Esophagus squamous epithelium (tissue), 5 donors: Measurements from ENCODE around the gene LONRF2. TPM values are rescaled to one million over a fixed set of nuclear protein-coding genes. Genes with fewer than 3 reads are reported as not detected.
A peak's percentile ranks its signal among the peaks of the same experiment; 100 is the strongest.

ENCODE experiments used
- DNase-seq: peaks from one replicate; lab custom pipeline; 2025; lab: John Stamatoyannopoulos, UW
- H3K27ac ChIP-seq, 4 donors: fragments of 200-600 bp; sonication (generic); one replicate each; pipeline ENCODE4 v1.5.1; 2016 to 2019; ENCODE audit warnings: mild to moderate bottlenecking in 1 of 4
- H3K27me3 ChIP-seq, 4 donors: fragments of 200-600 bp; sonication (generic); 1 replicate in 3 of 4; 2 replicates in 1 of 4; pipeline versions ENCODE4 v1.5.1 to v1.6.0; 2017 to 2021; ENCODE audit warnings: antibody characterized with exemption in 1 of 4
- H3K36me3 ChIP-seq, 3 donors: fragments of 200-600 bp; sonication (generic); one replicate each; pipeline ENCODE4 v1.5.1; 2016 to 2019
- H3K4me1 ChIP-seq, 3 donors: fragments of 200-600 bp; sonication (generic); one replicate each; pipeline ENCODE4 v1.5.1; 2017 to 2019
- H3K4me3 ChIP-seq, 4 donors: fragments of 200-600 bp; sonication (generic); 1 replicate in 3 of 4; 2 replicates in 1 of 4; pipeline ENCODE4 v1.5.1; 2016 to 2019; ENCODE audit warnings: mild to moderate bottlenecking in 2 of 4, moderate library complexity in 1 of 4
- H3K9me3 ChIP-seq, 3 donors: fragments of 200-600 bp; sonication (generic); one replicate each; pipeline ENCODE4 v1.5.1; 2016 to 2019
- POLR2A ChIP-seq, 4 donors: fragments of 450-650 bp; IDR thresholded peaks; one replicate each; pipeline ENCODE4 v1.6.1; 2017; ENCODE audit warnings: antibody characterized with exemption in 4 of 4, mild to moderate bottlenecking in 4 of 4, moderate library complexity in 3 of 4
- WGBS, 2 donors: methylation state at CpG; one replicate each; pipeline ENCODE4 v1.1.5; 2018; 5-methylcytosine and 5-hydroxymethylcytosine counted together
- intact Hi-C: fragments of 100-400 bp; cut with DNase I; formaldehyde crosslinking; loops from one replicate; pipeline ENCODE4 v1.15.0; 2022
- total RNA-seq, 4 donors: library from RNA; depleted of rRNA; stranded (reverse); fragments of >200 nt; gene quantifications; one replicate each; pipeline ENCODE4 v1.1.0, GENCODE V29; 2016
- TF ChIP-seq, protein P1 (sequence below), 6 experiments: fragments of 450-650 bp in 4 of 6; fragments of 200-600 bp in 2 of 6; sonication (generic) in 2 of 6; IDR thresholded peaks; one replicate each; pipeline ENCODE4 v1.5.1; 2016 to 2019; ENCODE audit warnings: antibody characterized with exemption in 6 of 6, mild to moderate bottlenecking in 4 of 6, moderate library complexity in 4 of 6
- donor health status: DM: yes; HTN: yes; CAD: no.

LONRF2 gene
- total RNA-seq, 4 donors from 2014 or later = 0.42 to 6.1 (median 1.0) TPM

DNA sequence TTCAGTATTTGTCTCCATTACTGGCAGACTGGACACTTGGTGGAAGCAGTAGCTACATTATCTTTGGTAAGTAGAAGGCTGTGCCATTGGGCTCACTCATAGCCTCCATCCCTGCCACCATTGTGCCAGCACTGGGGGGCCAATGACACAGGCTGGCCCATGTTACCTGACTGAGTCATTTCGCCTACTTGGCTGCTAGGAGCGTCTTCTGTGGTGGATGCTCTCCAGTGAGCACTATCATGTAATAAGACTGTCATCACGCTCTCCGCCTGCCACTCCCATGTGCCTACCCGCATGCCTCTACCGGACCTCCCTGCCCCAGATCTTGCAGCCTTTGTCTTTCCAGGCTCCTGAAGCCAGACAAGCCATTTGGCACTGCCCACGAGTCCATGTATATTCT is 56.2 kb downstream of the LONRF2 start:
- no peaks in the 10 kb centered on the region for H3K9me3 ChIP-seq
- intact Hi-C loops = no loop called here
- H3K4me1 ChIP-seq = no peaks in the 10 kb centered on the region
- no peak for DNase-seq
- no peak overlapping the region for H3K4me3 ChIP-seq
- H3K36me3 ChIP-seq = no peaks in the 10 kb centered on the region
- TF ChIP-seq POLR2A (IDR thresholded peaks at IDR 0.05) = no peak
- TF ChIP-seq, protein P1, sequence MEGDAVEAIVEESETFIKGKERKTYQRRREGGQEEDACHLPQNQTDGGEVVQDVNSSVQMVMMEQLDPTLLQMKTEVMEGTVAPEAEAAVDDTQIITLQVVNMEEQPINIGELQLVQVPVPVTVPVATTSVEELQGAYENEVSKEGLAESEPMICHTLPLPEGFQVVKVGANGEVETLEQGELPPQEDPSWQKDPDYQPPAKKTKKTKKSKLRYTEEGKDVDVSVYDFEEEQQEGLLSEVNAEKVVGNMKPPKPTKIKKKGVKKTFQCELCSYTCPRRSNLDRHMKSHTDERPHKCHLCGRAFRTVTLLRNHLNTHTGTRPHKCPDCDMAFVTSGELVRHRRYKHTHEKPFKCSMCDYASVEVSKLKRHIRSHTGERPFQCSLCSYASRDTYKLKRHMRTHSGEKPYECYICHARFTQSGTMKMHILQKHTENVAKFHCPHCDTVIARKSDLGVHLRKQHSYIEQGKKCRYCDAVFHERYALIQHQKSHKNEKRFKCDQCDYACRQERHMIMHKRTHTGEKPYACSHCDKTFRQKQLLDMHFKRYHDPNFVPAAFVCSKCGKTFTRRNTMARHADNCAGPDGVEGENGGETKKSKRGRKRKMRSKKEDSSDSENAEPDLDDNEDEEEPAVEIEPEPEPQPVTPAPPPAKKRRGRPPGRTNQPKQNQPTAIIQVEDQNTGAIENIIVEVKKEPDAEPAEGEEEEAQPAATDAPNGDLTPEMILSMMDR (IDR thresholded peaks at IDR 0.05) = no peak
- 85 to 87% methylated on average over 7 of the region's 7 CpGs for WGBS, 2 donors
- no peak overlapping the region for H3K27ac ChIP-seq
- H3K27me3 ChIP-seq = no peaks in the 10 kb centered on the region

DNA sequence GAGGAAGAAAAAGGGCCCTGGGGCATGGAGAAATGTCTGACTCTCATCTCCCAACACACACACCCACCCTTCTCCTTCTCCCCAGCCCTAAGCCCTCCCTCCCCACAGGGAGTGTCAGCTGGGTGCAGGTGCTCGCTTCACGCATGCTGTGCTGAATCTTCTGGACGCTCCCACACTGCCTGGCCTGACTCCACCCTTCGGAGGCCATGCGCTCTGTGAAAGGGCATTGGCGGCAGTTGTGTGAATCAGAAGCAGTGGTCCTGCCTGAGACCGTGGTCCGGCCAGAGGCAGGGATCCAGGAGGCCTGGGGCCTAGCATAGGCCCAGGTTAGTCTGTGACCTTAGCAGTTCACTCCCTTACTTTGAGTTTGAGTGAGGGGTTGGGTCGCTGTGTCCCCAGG is 57.1 kb downstream of the LONRF2 start:
- intact Hi-C loops = no loop called here
- no peak overlapping the region for H3K4me3 ChIP-seq
- WGBS, 2 donors = 92 to 100% methylated on average over 2 to 4 of the region's 9 CpGs
- DNase-seq = no peak
- no peaks in the 10 kb centered on the region for H3K9me3 ChIP-seq
- H3K4me1 ChIP-seq = no peaks in the 10 kb centered on the region
- no peak overlapping the region for H3K27ac ChIP-seq
- no peaks in the 10 kb centered on the region for H3K36me3 ChIP-seq
- no peaks in the 10 kb centered on the region for H3K27me3 ChIP-seq
- TF ChIP-seq, protein P1 (IDR thresholded peaks at IDR 0.05) = no peak
- no peak for TF ChIP-seq POLR2A (IDR thresholded peaks at IDR 0.05)

GRCh38 chr2:100264651-100265050 is 57.6 kb downstream of the LONRF2 start:
- H3K4me1 ChIP-seq = no peaks in the 10 kb centered on the region
- 100% methylated on average over 1 of the region's 4 CpGs; no CpG with 5 or more reads in 1 of the 2 donors for WGBS, 2 donors
- H3K4me3 ChIP-seq = no peak overlapping the region
- no peak overlapping the region for H3K27ac ChIP-seq
- no peaks in the 10 kb centered on the region for H3K36me3 ChIP-seq
- no peak for DNase-seq
- H3K9me3 ChIP-seq = no peaks in the 10 kb centered on the region
- intact Hi-C loops = loop anchor here (5.0 kb wide), 1 partner anchor 113 kb away; no protein-coding TSS in a partner anchor
- TF ChIP-seq POLR2A (IDR thresholded peaks at IDR 0.05) = no peak
- TF ChIP-seq, protein P1 (IDR thresholded peaks at IDR 0.05) = no peak
- no peaks in the 10 kb centered on the region for H3K27me3 ChIP-seq

- intact Hi-C loops = loop anchor here (5.0 kb wide), 1 partner anchor 113 kb away; no protein-coding TSS in a partner anchor
- Histone ChIP-seq H3K36me3 (no peaks in the 10 kb centered on the region), H3K4me1 (no peaks in the 10 kb centered on the region), H3K9me3 (no peaks in the 10 kb centered on the region), H3K4me3 (no peak overlapping the region), H3K27me3 (no peaks in the 10 kb centered on the region), H3K27ac (no peak overlapping the region)
- TF ChIP-seq, protein P1 (IDR thresholded peaks at IDR 0.05) = no peak
- TF ChIP-seq POLR2A (IDR thresholded peaks at IDR 0.05) = no peak
- WGBS, 2 donors = 95% methylated on average over 6 of the region's 8 CpGs; no CpG with 5 or more reads in 1 of the 2 donors
- no peak for DNase-seq
Measured at GRCh38 chr2:100264121-100264520, 58.2 kb downstream of the LONRF2 start.

GRCh38 chr2:100262555-100263320 is 59.6 kb downstream of the LONRF2 start:
- no peaks in the 10 kb centered on the region for H3K27me3 ChIP-seq
- no peak for DNase-seq
- WGBS, 2 donors = 8 to 24% methylated on average over 9 to 13 of the region's 13 CpGs
- H3K9me3 ChIP-seq = no peaks in the 10 kb centered on the region
- H3K4me1 ChIP-seq = peaks cover 0 to 4% (median 0%) of the 10 kb centered on the region in 3 donors
- intact Hi-C loops = loop anchor here (5.0 kb wide), 1 partner anchor 115 kb away; no protein-coding TSS in a partner anchor
- H3K27ac ChIP-seq = no peak overlapping the region
- no peak for TF ChIP-seq POLR2A (IDR thresholded peaks at IDR 0.05)
- TF ChIP-seq, protein P1 (IDR thresholded peaks at IDR 0.05) = peak; percentile 88 to 99 (median 94)
- no peak overlapping the region for H3K4me3 ChIP-seq
- H3K36me3 ChIP-seq = no peaks in the 10 kb centered on the region
